GM12865 (cell line): ENCODE data around the gene KCNK18.

Experiments
- DNase-seq: peaks from one replicate; pipeline ENCODE4 v3.0.0; 2010; ENCODE audit warnings: low read depth
- H3K4me3 ChIP-seq: 2 replicates; pipeline ENCODE4 v1.5.1; 2011; ENCODE audit warnings: mild to moderate bottlenecking, low read depth, low read length, control low read depth
- TF ChIP-seq, protein P1 (sequence below): IDR thresholded peaks from 2 replicates; pipeline ENCODE4 v1.5.1; 2011; ENCODE audit warnings: low read length, control low read depth, low read depth, inconsistent platforms; ENCODE audit not compliant: insufficient read depth; ENCODE audit errors: missing control alignments

The KCNK18 gene

DNA sequence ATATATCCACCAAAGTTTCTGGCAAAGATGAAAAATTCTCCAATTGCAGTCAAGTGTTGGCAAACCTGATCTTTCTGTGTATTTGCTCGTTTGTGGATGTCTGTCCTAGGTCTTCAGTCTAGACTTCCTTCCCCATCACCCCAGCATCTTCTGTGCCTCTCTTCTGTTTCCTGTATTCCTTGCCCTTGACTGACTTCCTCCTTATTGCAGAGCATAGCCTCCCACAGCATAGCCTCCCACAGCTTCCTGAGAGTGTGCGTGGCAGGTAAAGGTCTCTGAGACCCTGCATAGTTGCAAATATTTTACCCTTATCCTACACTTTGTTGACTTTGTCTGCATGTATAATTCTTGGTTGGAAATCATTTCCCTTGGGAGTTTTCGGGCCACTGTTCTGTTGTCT is 62.0 kb downstream of the KCNK18 start:
- TF ChIP-seq, protein P1, sequence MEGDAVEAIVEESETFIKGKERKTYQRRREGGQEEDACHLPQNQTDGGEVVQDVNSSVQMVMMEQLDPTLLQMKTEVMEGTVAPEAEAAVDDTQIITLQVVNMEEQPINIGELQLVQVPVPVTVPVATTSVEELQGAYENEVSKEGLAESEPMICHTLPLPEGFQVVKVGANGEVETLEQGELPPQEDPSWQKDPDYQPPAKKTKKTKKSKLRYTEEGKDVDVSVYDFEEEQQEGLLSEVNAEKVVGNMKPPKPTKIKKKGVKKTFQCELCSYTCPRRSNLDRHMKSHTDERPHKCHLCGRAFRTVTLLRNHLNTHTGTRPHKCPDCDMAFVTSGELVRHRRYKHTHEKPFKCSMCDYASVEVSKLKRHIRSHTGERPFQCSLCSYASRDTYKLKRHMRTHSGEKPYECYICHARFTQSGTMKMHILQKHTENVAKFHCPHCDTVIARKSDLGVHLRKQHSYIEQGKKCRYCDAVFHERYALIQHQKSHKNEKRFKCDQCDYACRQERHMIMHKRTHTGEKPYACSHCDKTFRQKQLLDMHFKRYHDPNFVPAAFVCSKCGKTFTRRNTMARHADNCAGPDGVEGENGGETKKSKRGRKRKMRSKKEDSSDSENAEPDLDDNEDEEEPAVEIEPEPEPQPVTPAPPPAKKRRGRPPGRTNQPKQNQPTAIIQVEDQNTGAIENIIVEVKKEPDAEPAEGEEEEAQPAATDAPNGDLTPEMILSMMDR = no peak
- no peak overlapping the region for H3K4me3 ChIP-seq
- DNase-seq = no peak
